WTC11 (cell line): ENCODE data around the gene NR2F2. TPM values are rescaled to one million over a fixed set of nuclear protein-coding genes. Genes with fewer than 3 reads are reported as not detected.

Experiments used
- ATAC-seq: fragments of 200-7000 bp; cut with Tn5 transposase; 2 replicates; pipeline ENCODE4 v1.10.0; 2021; ENCODE audit warnings: mild to moderate bottlenecking, moderate library complexity
- CTCF ChIA-PET: fragments of 300-600 bp; sonication (Branson Sonifier 250); formaldehyde crosslinking; loops from one replicate; lab custom pipeline; 2021; ENCODE audit warnings: antibody characterized with exemption; lab: Charles Lee
- POLR2A ChIA-PET: fragments of 350-600 bp; sonication (Branson Sonifier 250); formaldehyde crosslinking; loops from one replicate; lab custom pipeline; 2021; ENCODE audit warnings: antibody characterized with exemption; lab: Charles Lee
- DNase-seq: peaks from one replicate; pipeline ENCODE4 v3.0.0; 2021; ENCODE audit warnings: low spot score
- H3K27ac Mint-ChIP-seq: 2 replicates; pipeline ENCODE4 v1.8.0; 2021; ENCODE audit warnings: mixed read lengths
- H3K27me3 Mint-ChIP-seq: 2 replicates; pipeline ENCODE4 v1.8.0; 2021; ENCODE audit warnings: low read depth, mild to moderate bottlenecking, moderate library complexity, mixed read lengths
- H3K36me3 Mint-ChIP-seq: 2 replicates; pipeline ENCODE4 v1.8.0; 2021; ENCODE audit warnings: mixed read lengths
- H3K4me1 Mint-ChIP-seq: 2 replicates; pipeline ENCODE4 v1.8.0; 2022; ENCODE audit warnings: mixed read lengths
- H3K4me3 Mint-ChIP-seq: 2 replicates; pipeline ENCODE4 v1.8.0; 2021; ENCODE audit warnings: mild to moderate bottlenecking, moderate library complexity, mixed read lengths
- H3K9me3 Mint-ChIP-seq: 2 replicates; pipeline ENCODE4 v1.8.0; 2021; ENCODE audit warnings: mixed read lengths
- ATF1 ChIP-seq: sonication (generic); formaldehyde crosslinking; IDR thresholded peaks from 2 replicates; pipeline ENCODE4 v1.8.1; 2023; ENCODE audit warnings: mild to moderate bottlenecking, moderate library complexity, missing genetic modification reagents
- ELF4 ChIP-seq: sonication (generic); formaldehyde crosslinking; IDR thresholded peaks from 2 replicates; pipeline ENCODE4 v1.8.1; 2022; ENCODE audit warnings: low read depth, mild to moderate bottlenecking, moderate library complexity, missing genetic modification reagents
- ESRRA ChIP-seq: sonication (generic); formaldehyde crosslinking; IDR thresholded peaks from 2 replicates; pipeline ENCODE4 v1.8.1; 2022; ENCODE audit warnings: mild to moderate bottlenecking, missing genetic modification reagents, borderline replicate concordance
- HMGA2 ChIP-seq: fragments of 250-450 bp; sonication (Bioruptor Pico); IDR thresholded peaks from 2 replicates; pipeline ENCODE4 v1.4.0; 2021; ENCODE audit warnings: mild to moderate bottlenecking, moderate library complexity
- IRF2 ChIP-seq: sonication (generic); formaldehyde crosslinking; IDR thresholded peaks from 2 replicates; pipeline ENCODE4 v1.8.0; 2022; ENCODE audit warnings: low read depth, missing genetic modification reagents, borderline replicate concordance
- NFYB ChIP-seq: sonication (generic); formaldehyde crosslinking; conservative IDR thresholded peaks from 2 replicates; pipeline ENCODE4 v1.8.0; 2022; ENCODE audit warnings: low read depth, missing genetic modification reagents
- NR2C2 ChIP-seq: sonication (generic); formaldehyde crosslinking; IDR thresholded peaks from 2 replicates; pipeline ENCODE4 v1.8.0; 2022; ENCODE audit warnings: mild to moderate bottlenecking, missing genetic modification reagents
- NR3C1 ChIP-seq: sonication (generic); formaldehyde crosslinking; conservative IDR thresholded peaks from 2 replicates; pipeline ENCODE4 v1.8.1; 2023; ENCODE audit warnings: low read depth, mild to moderate bottlenecking, missing genetic modification reagents
- SMAD3 ChIP-seq: sonication (generic); formaldehyde crosslinking; IDR thresholded peaks from 2 replicates; pipeline ENCODE4 v1.8.0; 2022; ENCODE audit warnings: missing genetic modification reagents, mild to moderate bottlenecking, borderline replicate concordance
- SMAD4 ChIP-seq: sonication (generic); formaldehyde crosslinking; IDR thresholded peaks from 2 replicates; pipeline ENCODE4 v1.8.0; 2022; ENCODE audit warnings: mild to moderate bottlenecking, missing genetic modification reagents
- SOX15 ChIP-seq: fragments of 250-450 bp; sonication (Bioruptor Pico); IDR thresholded peaks from 2 replicates; pipeline ENCODE4 v1.9.0; 2021; ENCODE audit warnings: mild to moderate bottlenecking
- SP1 ChIP-seq: sonication (generic); formaldehyde crosslinking; conservative IDR thresholded peaks from 2 replicates; pipeline ENCODE4 v1.8.1; 2022; ENCODE audit warnings: missing genetic modification reagents
- ZBTB21 ChIP-seq: sonication (generic); formaldehyde crosslinking; IDR thresholded peaks from 2 replicates; pipeline ENCODE4 v1.8.1; 2023; ENCODE audit warnings: mild to moderate bottlenecking, missing genetic modification reagents, borderline replicate concordance
- ZNF263 ChIP-seq: sonication (generic); formaldehyde crosslinking; IDR thresholded peaks from 2 replicates; pipeline ENCODE4 v1.8.1; 2022; ENCODE audit warnings: low read depth, mild to moderate bottlenecking, moderate library complexity, missing genetic modification reagents
- ZNF423 ChIP-seq: fragments of 250-450 bp; sonication (Bioruptor Pico); IDR thresholded peaks from 2 replicates; pipeline ENCODE4 v2.1.2; 2022; ENCODE audit warnings: mild to moderate bottlenecking, moderate library complexity
- total RNA-seq: library from RNA; stranded (reverse); gene quantifications from 3 replicates; pipeline ENCODE4 v1.2.3, GENCODE V29; 2021
- TF ChIP-seq, protein P1 (sequence below): sonication (generic); formaldehyde crosslinking; IDR thresholded peaks from 2 replicates; pipeline ENCODE4 v1.8.0; 2023; ENCODE audit warnings: missing genetic modification reagents, mild to moderate bottlenecking, borderline replicate concordance
- TF ChIP-seq, protein P2 (sequence below): fragments of 250-450 bp; sonication (Bioruptor Pico); IDR thresholded peaks from 2 replicates; pipeline ENCODE4 v1.9.0; 2021; ENCODE audit warnings: moderate library complexity, mild to moderate bottlenecking, inconsistent platforms, borderline replicate concordance
- TF ChIP-seq, protein P3 (sequence below): fragments of 250-450 bp; sonication (Bioruptor Pico); conservative IDR thresholded peaks from 2 replicates; pipeline ENCODE4 v1.9.0; 2021; ENCODE audit warnings: mild to moderate bottlenecking
- TF ChIP-seq, protein P4 (sequence below): sonication (generic); formaldehyde crosslinking; IDR thresholded peaks from 2 replicates; pipeline ENCODE4 v1.8.0; 2022; ENCODE audit warnings: mild to moderate bottlenecking, missing genetic modification reagents

The NR2F2 gene
- total RNA-seq, 1 experiment from 2014 or later: 0.57 TPM

DNA sequence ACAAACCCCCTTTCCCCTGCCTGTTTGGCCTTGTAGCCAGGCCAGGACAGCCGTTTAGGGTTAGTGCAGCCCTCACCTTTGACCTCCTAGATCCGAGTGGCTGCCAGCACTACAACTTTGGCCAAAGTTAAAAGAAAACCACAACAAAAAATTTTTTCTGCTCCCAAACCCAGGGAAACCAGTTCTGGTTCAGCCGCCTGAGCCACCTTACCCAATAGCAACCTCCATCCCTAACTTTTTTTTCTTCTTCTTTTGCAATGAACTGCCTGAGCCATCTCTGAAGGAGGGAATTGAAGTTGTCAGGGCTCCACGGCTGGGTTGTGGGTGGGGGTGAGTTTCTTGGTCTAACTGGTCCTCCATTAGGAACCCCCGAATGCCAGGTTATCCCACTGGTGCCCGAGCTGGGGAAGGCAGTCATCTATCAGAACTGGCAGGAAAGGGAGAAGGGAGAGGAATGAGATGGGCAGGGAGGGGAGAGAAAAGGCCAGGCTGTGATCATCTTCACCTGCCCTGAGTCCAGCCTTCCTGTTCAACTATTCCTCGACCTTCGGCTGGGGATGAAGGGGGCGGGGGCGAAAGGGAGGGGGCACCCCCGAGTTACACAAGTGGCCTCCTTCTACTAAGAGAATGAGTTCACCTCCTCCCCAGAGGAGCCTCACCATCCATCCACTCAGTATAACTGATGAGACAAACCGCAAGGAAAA is 6.2 kb upstream of the NR2F2 start (continued):
- TF ChIP-seq, protein P1, sequence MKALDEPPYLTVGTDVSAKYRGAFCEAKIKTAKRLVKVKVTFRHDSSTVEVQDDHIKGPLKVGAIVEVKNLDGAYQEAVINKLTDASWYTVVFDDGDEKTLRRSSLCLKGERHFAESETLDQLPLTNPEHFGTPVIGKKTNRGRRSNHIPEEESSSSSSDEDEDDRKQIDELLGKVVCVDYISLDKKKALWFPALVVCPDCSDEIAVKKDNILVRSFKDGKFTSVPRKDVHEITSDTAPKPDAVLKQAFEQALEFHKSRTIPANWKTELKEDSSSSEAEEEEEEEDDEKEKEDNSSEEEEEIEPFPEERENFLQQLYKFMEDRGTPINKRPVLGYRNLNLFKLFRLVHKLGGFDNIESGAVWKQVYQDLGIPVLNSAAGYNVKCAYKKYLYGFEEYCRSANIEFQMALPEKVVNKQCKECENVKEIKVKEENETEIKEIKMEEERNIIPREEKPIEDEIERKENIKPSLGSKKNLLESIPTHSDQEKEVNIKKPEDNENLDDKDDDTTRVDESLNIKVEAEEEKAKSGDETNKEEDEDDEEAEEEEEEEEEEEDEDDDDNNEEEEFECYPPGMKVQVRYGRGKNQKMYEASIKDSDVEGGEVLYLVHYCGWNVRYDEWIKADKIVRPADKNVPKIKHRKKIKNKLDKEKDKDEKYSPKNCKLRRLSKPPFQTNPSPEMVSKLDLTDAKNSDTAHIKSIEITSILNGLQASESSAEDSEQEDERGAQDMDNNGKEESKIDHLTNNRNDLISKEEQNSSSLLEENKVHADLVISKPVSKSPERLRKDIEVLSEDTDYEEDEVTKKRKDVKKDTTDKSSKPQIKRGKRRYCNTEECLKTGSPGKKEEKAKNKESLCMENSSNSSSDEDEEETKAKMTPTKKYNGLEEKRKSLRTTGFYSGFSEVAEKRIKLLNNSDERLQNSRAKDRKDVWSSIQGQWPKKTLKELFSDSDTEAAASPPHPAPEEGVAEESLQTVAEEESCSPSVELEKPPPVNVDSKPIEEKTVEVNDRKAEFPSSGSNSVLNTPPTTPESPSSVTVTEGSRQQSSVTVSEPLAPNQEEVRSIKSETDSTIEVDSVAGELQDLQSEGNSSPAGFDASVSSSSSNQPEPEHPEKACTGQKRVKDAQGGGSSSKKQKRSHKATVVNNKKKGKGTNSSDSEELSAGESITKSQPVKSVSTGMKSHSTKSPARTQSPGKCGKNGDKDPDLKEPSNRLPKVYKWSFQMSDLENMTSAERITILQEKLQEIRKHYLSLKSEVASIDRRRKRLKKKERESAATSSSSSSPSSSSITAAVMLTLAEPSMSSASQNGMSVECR (CRISPR knock-in tag): no peak
- TF ChIP-seq IRF2 (CRISPR knock-in tag): no peak

DNA sequence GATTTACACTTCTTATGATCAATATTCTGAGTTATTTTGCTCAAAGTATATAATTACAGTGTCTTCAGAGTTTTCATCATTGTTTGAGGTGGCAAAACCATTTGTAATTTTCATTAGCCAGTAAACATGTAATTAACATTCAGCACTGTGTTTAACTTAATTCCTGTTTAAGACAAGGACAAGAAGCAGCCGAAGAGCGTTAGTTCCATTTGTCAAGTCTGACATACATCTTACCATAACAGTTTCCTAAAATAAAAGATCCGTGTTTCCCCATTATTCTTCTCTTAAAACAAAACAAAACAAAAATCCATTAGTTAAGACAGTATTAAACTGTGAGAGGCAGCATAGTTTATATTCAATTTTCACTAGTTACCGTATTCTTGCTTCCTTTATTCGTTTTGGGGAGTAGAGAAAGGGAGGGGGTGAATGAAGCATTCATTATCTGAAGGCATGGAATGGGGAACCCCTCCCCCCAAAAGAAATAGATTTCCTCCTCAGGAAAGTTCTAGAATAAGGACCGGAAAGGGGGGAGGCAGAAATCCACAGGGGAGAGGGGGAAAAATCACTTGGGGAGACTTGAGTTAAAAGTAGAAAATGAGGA is 5.5 kb upstream of the NR2F2 start:
- H3K9me3 Mint-ChIP-seq: no peaks in the 10 kb centered on the region
- H3K27ac Mint-ChIP-seq: no peak overlapping the region
- TF ChIP-seq SP1 (CRISPR knock-in tag) (no peak), ZNF263 (CRISPR knock-in tag) (no peak), NR3C1 (CRISPR knock-in tag) (no peak), ZNF423 (CRISPR knock-in tag) (no peak), HMGA2 (CRISPR knock-in tag) (no peak), ATF1 (CRISPR knock-in tag) (no peak), SMAD3 (no peak), ELF4 (CRISPR knock-in tag) (no peak), NFYB (CRISPR knock-in tag) (no peak), SOX15 (CRISPR knock-in tag) (no peak), NR2C2 (CRISPR knock-in tag) (no peak), SMAD4 (CRISPR knock-in tag) (no peak), ESRRA (CRISPR knock-in tag) (no peak), ZBTB21 (CRISPR knock-in tag) (no peak)
- TF ChIP-seq, protein P2, sequence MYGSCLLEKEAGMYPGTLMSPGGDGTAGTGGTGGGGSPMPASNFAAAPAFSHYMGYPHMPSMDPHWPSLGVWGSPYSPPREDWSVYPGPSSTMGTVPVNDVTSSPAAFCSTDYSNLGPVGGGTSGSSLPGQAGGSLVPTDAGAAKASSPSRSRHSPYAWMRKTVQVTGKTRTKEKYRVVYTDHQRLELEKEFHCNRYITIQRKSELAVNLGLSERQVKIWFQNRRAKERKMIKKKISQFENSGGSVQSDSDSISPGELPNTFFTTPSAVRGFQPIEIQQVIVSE (CRISPR knock-in tag): no peak
- TF ChIP-seq, protein P3, sequence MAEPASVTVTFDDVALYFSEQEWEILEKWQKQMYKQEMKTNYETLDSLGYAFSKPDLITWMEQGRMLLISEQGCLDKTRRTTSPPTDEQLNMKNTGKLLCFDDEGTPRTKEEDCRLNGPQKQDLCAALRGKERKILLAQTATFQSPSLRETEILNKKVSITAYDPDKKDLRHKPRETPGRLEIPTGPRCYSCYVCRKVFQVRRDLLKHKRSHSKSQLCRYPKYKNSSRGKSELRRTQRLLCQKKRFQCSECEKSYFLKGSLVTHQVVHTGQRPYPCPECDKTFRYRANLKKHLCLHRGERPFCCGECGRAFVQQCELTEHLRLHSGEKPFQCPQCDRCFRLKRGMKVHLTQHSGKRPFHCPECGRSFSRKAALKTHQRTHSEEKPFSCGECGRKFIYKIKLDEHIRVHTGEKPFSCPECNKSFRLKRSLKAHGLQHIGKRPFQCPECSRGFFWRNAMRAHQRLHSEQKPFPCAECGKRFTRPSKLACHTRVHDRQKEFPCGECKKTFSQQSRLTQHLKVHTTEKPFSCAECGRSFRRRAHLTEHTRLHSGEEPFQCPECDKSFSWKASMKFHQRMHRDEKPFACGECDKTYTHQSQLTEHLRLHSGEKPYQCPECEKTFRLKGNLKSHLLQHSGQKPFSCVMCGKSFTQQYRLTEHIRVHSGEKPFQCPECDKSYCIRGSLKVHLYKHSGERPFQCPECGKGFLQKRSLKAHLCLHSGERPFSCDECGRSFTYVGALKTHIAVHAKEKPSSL (CRISPR knock-in tag): no peak
- TF ChIP-seq, protein P4, sequence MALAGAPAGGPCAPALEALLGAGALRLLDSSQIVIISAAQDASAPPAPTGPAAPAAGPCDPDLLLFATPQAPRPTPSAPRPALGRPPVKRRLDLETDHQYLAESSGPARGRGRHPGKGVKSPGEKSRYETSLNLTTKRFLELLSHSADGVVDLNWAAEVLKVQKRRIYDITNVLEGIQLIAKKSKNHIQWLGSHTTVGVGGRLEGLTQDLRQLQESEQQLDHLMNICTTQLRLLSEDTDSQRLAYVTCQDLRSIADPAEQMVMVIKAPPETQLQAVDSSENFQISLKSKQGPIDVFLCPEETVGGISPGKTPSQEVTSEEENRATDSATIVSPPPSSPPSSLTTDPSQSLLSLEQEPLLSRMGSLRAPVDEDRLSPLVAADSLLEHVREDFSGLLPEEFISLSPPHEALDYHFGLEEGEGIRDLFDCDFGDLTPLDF (CRISPR knock-in tag): no peak
- peaks cover 72% of the 10 kb centered on the region for H3K4me1 Mint-ChIP-seq
- ChIA-PET POLR2A (no interaction called here), CTCF (no interaction called here)
- DNase-seq: no peak
- H3K27me3 Mint-ChIP-seq: peaks cover 100% of the 10 kb centered on the region
- ATAC-seq: no peak
- H3K36me3 Mint-ChIP-seq: no peaks in the 10 kb centered on the region
- no peak overlapping the region for H3K4me3 Mint-ChIP-seq
